Measurements from ENCODE around the gene BABAM1.

GRCh38 chr19:17227798-17228367 lies 39.4 kb upstream of the BABAM1 start:
- TF ChIP-seq CTCF (IDR thresholded peaks at IDR 0.05) (no peak), EP300 (IDR thresholded peaks at IDR 0.05) (no peak), POLR2A (IDR thresholded peaks at IDR 0.05) (no peak), POLR2AphosphoS5 (IDR thresholded peaks at IDR 0.05) (no peak)

Data from upper lobe of left lung (tissue), 4 donors.